Measurements from ENCODE around the gene NAV3.

GRCh38 chr12:77941401-77941800 lies 110.7 kb downstream of the NAV3 start:
- TF ChIP-seq CTCF (IDR thresholded peaks at IDR 0.05) (no peak), POLR2A (IDR thresholded peaks at IDR 0.05) (no peak)
